Measurements from ENCODE around the gene TMEM125.

- no peak for TF ChIP-seq RAD21 (IDR thresholded peaks at IDR 0.05; ENCODE audit: low read length)
- no peak for TF ChIP-seq POLR2A (IDR thresholded peaks at IDR 0.05; ENCODE audit: low read depth, low read length)
- TF ChIP-seq, protein P1, sequence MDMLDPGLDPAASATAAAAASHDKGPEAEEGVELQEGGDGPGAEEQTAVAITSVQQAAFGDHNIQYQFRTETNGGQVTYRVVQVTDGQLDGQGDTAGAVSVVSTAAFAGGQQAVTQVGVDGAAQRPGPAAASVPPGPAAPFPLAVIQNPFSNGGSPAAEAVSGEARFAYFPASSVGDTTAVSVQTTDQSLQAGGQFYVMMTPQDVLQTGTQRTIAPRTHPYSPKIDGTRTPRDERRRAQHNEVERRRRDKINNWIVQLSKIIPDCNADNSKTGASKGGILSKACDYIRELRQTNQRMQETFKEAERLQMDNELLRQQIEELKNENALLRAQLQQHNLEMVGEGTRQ (IDR thresholded peaks at IDR 0.05; ENCODE audit: low read depth, low read length), result no peak
- no peak for TF ChIP-seq CTCF (conservative IDR thresholded peaks at IDR 0.05; ENCODE audit: low read depth, low read length)
- TF ChIP-seq FOS (IDR thresholded peaks at IDR 0.05; ENCODE audit: low read depth, low read length), result no peak
- TF ChIP-seq MAFK (IDR thresholded peaks at IDR 0.05; ENCODE audit: low read depth, low read length), result no peak
Measured at GRCh38 chr1:43300378-43301094, 30.8 kb downstream of the TMEM125 start, which contains the start of gene TIE1.

Data from IMR-90 (cell line).